ENCODE results near the gene CLSTN1. TPM values are rescaled to one million over a fixed set of nuclear protein-coding genes. Genes with fewer than 3 reads are reported as not detected.

Gene CLSTN1
- total RNA-seq, 1 donor from 2014 or later, result 84.8 TPM

DNA sequence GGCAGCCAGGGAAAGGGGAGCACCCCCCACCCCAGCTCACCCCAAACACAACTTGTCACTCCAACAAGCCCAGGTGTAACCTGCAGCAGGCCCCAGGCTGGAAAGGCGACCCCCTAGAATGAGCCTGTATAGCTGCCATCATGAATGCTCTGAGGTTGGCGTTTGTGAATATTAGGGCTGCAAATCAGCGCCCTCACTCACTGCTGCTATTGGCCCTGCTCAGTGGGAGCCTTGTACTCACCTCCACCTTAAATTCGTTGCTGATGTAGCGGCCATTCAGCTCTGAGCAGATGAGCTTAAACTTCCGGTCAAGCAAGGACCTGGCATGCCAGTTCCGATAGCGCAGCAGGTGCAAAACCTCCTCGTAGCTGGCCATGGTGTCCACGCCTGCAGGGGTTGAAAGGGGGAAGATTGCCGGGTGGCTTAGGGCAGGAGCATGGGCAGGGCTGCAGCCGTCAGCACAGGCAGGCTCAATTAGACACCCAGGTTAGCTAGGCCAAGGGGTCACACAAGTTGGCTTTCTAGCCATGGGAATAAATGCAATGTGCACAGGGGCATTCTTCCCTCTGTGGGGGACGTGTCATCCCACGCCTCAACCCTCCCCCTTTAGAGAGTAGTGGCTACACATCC lies 90.5 kb downstream of the CLSTN1 start:
- no peaks in the 10 kb centered on the region for H3K9me3 Mint-ChIP-seq (ENCODE audit: unreplicated experiment)
- H3K36me3 Mint-ChIP-seq (ENCODE audit: low read depth, unreplicated experiment), result peaks cover 61% of the 10 kb centered on the region
- peaks cover 6% of the 10 kb centered on the region for H3K4me1 Mint-ChIP-seq (ENCODE audit: unreplicated experiment)
- peaks cover 10% of the 10 kb centered on the region for H3K27me3 Mint-ChIP-seq (ENCODE audit: unreplicated experiment)
- no peak for DNase-seq (ENCODE audit: low spot score)
- H3K4me3 Mint-ChIP-seq (ENCODE audit: unreplicated experiment), result no peak overlapping the region
- TF ChIP-seq, protein P1, sequence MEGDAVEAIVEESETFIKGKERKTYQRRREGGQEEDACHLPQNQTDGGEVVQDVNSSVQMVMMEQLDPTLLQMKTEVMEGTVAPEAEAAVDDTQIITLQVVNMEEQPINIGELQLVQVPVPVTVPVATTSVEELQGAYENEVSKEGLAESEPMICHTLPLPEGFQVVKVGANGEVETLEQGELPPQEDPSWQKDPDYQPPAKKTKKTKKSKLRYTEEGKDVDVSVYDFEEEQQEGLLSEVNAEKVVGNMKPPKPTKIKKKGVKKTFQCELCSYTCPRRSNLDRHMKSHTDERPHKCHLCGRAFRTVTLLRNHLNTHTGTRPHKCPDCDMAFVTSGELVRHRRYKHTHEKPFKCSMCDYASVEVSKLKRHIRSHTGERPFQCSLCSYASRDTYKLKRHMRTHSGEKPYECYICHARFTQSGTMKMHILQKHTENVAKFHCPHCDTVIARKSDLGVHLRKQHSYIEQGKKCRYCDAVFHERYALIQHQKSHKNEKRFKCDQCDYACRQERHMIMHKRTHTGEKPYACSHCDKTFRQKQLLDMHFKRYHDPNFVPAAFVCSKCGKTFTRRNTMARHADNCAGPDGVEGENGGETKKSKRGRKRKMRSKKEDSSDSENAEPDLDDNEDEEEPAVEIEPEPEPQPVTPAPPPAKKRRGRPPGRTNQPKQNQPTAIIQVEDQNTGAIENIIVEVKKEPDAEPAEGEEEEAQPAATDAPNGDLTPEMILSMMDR (IDR thresholded peaks at IDR 0.05; ENCODE audit: unreplicated experiment), result no peak
- H3K27ac Mint-ChIP-seq (ENCODE audit: unreplicated experiment), result no peak overlapping the region

DNA sequence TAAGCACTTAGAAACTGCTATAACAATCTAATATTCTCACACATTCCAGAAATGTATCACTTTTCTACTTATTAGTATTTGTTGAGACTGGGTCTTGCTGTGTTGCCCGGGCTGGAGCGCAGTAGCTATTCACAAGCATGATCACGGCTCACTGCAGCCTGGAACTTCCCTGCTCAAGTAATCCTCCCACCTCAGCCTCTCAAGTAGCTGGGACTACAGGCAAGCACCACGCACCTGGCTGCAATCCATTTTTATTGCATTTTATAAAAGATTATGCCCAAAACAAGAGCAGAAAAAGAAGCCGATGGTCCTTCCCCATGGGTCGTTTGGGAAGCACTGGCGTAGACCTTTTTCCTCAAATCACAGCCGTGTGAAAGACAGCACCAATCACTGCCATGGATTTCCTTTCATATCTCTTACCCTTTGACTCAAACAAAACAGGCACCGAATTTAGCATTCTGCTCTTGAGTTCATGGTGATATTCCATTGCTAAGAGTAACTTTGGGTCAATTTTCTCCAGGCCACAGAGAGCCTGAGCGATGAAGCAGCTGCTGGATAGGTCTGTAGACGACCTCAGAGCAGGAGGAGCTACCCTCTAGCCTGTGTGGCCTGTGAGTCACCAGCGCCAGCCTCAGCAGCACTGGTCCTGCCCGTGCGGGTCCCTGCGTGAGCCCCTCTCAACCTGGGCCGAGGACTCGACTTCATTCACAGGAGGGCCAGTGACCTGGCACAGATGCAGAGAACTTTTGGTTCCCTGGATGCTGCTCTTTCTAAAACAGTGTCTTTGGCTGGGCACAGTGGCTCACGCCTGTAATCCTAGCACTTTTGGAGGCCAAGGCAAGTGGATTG lies 91.4 kb downstream of the CLSTN1 start:
- Mint-ChIP-seq H3K4me3 (ENCODE audit: unreplicated experiment) (no peak overlapping the region), H3K9me3 (ENCODE audit: unreplicated experiment) (no peaks in the 10 kb centered on the region), H3K27me3 (ENCODE audit: unreplicated experiment) (peaks cover 10% of the 10 kb centered on the region), H3K27ac (ENCODE audit: unreplicated experiment) (no peak overlapping the region), H3K36me3 (ENCODE audit: low read depth, unreplicated experiment) (peaks cover 59% of the 10 kb centered on the region), H3K4me1 (ENCODE audit: unreplicated experiment) (peaks cover 4% of the 10 kb centered on the region)
- DNase-seq (ENCODE audit: low spot score), result no peak
- TF ChIP-seq, protein P1 (IDR thresholded peaks at IDR 0.05; ENCODE audit: unreplicated experiment), result no peak

- Mint-ChIP-seq H3K36me3 (ENCODE audit: low read depth, unreplicated experiment) (peaks cover 60% of the 10 kb centered on the region), H3K27ac (ENCODE audit: unreplicated experiment) (no peak overlapping the region), H3K9me3 (ENCODE audit: unreplicated experiment) (no peaks in the 10 kb centered on the region)
Observed at GRCh38 chr1:9731561-9731960, 92.2 kb downstream of the CLSTN1 start.

DNA sequence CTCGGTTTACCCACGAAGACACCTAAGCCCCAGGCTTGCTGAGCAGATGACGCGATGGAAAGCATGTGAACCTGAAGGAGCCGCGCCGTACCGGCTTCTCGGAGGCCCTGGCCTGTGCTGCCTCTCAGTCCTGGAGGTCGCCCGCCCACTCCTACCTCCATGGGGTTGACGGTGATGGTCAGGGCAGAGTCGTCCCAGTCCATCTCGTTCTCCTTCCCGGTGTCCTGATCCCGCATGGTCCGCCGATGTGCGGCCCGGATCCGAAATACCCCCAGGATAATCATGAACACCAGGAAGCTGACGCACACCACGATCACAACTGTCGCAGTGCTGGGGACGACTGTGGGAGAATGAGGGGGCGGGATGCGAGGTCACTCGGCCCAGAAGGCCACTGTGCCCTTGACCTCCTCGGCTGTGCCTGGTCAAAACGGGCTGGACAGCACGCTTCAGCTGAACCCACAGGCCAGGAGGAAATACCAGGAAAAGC lies 92.7 kb downstream of the CLSTN1 start:
- no peak overlapping the region for H3K4me3 Mint-ChIP-seq (ENCODE audit: unreplicated experiment)
- peaks cover 4% of the 10 kb centered on the region for H3K4me1 Mint-ChIP-seq (ENCODE audit: unreplicated experiment)
- H3K27ac Mint-ChIP-seq (ENCODE audit: unreplicated experiment), result no peak overlapping the region
- H3K27me3 Mint-ChIP-seq (ENCODE audit: unreplicated experiment), result peaks cover 10% of the 10 kb centered on the region
- H3K9me3 Mint-ChIP-seq (ENCODE audit: unreplicated experiment), result no peaks in the 10 kb centered on the region
- DNase-seq (ENCODE audit: low spot score), result no peak
- peaks cover 60% of the 10 kb centered on the region for H3K36me3 Mint-ChIP-seq (ENCODE audit: low read depth, unreplicated experiment)
- TF ChIP-seq, protein P1 (IDR thresholded peaks at IDR 0.05; ENCODE audit: unreplicated experiment), result no peak

More at GRCh38 chr1:9731561-9731960, 92.2 kb downstream of the CLSTN1 start:
- Mint-ChIP-seq H3K4me1 (ENCODE audit: unreplicated experiment) (peaks cover 4% of the 10 kb centered on the region), H3K27me3 (ENCODE audit: unreplicated experiment) (peaks cover 10% of the 10 kb centered on the region), H3K4me3 (ENCODE audit: unreplicated experiment) (peak overlapping the region; percentile 78)
- DNase-seq (ENCODE audit: low spot score), result no peak
- TF ChIP-seq, protein P1 (IDR thresholded peaks at IDR 0.05; ENCODE audit: unreplicated experiment), result no peak

Data from endothelial cell (in vitro differentiated cells).